ENCODE measurements around the gene UACA.
"Not testable (repeated sequence)": the region's sequence is repeated elsewhere in the genome, so short reads cannot be mapped to it uniquely, and the experiment has no call there.

The UACA gene

DNA sequence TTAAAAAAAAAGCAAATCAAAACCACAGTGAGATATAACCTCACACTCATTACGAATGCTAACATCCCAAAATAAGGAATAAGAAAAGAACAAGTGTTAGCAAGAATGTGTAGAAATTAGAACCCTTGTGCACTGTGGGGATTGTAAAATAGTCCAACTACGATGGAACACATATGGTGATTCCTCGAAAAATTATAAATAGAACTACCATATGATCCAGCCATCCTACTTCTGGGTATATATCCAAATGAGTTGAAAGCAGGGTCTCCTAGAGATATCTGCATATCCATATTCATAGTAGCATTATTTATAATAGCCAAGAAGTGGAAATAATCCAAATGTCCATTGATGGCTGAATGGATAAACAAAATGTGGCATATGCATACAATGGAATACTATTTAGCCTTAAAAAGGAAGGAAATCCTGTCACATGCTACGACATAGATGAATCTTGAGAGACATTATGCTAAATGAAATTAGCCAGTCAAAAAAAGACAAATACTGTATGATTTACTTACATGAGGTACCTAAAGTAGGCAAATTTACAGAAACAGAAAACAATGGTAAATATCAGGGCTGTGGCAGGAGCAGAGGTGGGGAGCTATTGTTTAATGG is 55.6 kb downstream of the UACA start:
- no peak for DNase-seq (ENCODE audit: low spot score)

DNA sequence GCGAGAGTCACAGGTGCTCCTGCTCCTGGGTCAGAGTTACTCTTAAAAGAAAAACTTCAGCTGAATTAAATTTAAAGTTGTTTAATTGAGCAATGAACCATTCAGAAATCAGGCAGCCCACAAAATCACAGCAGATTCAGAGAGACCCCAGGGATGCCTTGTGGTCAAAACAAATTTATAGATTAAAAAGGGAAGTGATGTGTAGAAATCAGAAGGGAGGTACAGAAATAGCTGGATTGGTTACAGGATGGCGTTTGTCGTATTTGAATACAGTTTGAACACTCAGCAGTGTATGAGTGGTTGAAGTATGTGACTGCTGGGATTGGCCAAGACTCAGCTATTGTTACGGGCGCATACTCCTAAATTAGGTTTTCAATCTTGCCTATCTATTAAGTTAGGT is 58.6 kb downstream of the UACA start:
- no peak for DNase-seq (ENCODE audit: low spot score)

DNA sequence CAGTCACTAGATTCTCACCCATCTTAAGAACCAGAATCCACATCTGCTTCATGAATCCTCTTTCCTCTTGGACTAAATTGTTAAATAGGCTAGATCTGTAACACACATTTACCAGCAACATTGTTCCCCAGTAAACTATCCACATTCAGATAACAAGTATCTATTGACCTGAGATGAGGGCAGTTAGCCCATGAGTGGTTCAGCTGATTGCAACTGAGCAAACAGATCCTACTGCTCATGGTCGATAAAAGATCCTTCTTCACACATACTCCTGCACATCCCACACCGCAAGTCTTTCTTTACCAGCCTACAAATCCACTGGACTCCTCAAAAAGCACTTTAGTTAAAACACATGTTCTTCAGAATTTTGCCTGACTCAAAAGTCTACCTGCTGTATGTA is 59.2 kb downstream of the UACA start:
- DNase-seq (ENCODE audit: low spot score) = no peak

DNA sequence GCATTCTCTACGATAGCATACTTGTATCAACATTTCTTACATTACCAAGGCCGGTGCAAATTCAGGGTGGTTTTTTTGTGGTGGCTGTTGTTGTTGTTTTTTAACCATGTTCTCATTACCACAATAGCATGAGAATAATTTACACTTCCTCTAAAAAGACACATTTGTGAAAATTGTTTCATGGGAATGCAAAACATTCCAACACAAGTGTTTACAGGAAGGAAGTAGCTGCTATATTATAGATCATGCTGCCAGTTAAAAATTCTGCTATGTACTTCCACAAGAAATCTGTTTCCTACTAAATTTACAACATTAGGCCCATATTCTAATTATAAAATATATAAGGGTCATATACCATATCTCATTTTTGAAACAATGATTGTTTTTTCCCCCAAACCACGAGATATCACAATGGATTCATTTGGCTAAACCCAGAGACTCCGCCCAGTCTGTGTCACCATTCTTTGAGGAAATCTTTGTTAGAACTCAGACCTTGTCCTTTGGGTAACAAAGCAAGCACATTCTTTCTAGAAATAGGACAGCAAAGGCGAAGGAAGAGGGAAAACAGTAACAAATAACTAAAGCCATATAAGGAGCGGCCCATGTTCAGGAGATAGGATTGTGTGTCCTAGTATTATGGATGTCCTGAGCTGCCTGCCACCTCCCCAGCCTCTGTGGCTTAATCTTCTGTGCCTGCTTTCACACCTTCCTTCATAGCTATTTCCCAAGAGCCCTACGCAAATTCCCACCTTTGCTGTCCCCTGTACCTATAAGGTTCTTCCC is 60.1 kb downstream of the UACA start:
- DNase-seq (ENCODE audit: low spot score) = peak; percentile 7

DNA sequence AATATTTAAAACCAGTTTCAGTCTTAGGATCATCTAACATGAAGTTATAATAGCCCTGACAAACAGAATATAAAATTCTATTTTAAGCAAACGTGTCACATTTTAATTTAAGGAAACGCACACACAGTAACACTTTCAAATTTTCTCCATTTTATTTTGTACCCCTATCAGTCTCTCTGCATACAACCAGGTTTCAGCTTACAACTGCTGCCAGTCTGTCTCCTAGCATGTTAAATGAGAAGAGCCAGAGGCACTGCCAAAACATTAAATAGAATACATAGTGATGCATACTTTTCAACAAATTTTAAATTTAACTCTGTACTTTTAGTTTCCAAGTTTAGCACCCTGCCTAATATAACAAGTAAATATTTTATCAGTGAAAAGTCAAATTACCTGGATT is 60.8 kb downstream of the UACA start:
- DNase-seq (ENCODE audit: low spot score) = no peak

DNA sequence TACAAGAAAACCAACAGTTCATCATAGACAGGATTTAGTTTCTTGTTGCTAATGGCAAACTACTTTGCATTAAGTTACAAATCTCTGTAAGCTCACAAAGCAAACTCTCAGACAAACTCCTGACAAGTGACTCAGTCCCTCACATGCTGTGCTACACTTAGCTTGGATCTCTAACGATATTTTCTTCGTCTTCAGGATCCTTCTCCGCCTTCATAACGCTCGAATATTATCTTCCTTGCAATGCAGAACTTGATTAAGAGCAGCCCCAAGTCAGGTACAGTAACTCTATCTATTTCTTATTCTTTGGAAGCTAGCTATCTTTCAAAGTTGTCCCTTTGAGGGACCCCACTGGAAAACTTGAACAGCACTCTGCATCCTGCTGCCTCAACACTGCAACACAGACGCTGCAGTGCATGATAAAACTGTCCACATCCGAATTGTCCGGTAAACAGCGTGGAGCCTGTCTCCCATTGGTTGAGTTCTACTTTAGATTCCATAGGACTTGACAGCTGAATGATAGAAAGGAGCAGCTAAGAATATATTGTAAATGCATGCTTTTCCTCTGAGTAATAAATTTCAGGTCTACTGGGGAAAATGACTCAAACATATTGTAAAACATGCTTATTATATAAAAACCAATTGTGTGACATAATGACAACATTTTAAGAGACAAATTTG is 61.3 kb downstream of the UACA start:
- DNase-seq (ENCODE audit: low spot score) = peak; percentile 44

DNA sequence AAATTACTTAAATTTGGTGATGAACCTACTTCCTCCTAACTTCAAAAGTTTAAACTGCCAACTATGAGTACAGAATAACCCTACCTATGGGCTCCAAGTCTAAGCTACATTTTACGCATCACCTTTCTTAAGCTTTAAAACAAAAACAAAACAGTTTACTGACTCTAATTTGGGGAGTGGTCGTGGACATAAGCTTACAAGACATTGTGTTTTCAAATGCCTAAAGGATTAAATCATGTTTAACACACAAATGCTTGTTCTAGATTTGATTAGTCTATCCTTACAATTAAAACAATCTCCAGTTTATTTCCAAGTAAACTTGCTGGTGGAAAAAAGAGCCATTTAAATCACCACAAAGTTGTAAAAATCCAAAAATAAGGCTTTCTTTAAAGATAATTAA is 62.2 kb downstream of the UACA start:
- DNase-seq (ENCODE audit: low spot score) = no peak

DNA sequence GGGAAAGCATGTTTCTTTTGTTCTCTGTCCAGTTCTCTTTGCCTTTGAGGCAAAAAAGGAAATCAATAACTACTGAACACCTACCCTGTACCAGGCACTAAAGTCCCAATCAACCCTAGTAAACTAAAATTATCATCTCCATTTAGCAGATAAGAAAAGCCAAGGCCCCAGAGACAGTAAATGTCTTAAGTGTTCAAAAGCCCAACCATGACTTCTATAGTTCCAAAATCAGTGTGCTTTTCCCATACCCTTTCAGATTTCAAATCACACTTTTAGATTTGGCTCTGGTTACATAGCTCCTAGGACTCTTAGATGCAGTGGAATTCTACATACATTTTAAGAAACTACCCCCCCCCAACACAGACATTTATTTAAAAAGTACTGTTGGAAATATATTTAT is 63.5 kb downstream of the UACA start:
- no peak for DNase-seq (ENCODE audit: low spot score)

DNA sequence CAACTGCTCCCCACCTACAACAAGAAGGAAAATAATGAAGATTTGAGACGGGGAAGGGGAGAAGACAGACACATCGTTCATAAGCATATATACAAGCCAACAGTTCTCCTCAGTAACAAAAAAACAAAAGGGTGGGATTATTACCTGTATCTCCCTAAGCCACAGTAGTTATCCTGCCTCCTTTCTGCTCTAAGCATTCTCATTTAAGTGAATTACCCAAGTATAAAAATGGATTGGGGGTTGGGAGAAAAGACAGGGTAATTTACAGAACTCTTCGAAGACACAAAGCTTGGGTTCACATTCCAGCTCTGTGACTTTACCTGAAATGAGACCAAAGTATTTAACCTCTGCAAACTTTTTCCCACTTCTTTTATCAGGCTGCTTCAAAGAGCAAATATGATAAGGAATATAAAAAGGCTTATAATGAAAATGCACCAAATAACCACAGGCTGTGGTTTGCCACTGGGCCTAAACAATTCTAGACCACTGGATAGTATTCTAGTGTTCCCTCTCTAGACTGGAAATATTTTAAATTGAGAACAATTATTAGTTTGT is 64.4 kb downstream of the UACA start:
- no peak for DNase-seq (ENCODE audit: low spot score)

DNA sequence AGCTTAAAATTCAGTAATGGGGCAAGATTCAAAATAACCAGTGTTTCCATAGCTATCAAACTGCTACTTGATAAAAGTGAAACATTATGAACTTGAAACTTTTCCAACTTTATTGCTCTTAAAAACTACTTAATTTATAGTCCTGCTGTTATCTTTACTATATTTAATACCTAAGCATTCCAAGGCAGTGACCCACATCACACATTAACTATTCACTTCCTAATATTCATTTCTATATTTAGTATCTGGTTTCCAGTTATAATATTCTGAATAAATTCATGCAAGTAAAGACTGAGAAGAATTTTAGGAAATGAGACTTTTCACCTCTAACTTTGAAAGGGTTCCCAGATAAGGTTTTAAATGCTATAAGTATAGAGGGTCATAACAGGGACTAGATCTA is 64.9 kb downstream of the UACA start:
- DNase-seq (ENCODE audit: low spot score) = no peak

DNA sequence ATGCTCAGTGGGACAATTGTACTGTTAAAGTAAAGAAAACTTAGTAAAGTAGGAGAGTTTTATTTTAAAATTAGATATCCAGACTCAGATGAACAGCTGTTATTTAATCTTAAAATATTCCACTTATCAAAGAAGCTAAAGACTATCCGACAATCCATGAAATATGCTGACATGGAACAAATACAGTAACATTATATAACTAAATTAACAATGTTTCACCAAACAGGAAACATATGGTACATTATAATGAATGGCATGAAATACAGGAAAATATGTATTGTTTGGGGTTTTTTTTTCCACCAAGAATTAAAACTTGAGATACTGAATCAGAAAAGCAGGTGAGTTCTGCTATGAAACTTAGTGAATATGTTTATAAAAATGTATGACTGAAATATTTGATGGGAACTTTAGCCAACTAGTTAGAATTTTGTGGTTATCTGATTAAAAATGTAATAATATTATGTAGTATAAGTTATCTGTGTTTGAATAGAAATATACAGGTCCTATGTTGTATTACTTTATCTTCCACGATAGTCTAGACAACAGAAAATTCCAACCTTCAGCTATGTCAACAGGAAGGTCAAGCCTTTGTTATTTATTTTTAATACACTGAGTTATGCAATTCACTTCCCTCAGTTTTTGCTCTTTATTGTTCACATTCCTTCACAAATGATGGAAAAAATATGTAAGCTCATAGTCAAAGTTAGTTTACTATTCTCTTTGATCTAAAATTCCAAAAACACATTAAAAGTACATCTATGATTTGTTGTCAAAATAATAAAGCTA is 72.7 kb downstream of the UACA start:
- no peak for DNase-seq (ENCODE audit: low spot score)

DNA sequence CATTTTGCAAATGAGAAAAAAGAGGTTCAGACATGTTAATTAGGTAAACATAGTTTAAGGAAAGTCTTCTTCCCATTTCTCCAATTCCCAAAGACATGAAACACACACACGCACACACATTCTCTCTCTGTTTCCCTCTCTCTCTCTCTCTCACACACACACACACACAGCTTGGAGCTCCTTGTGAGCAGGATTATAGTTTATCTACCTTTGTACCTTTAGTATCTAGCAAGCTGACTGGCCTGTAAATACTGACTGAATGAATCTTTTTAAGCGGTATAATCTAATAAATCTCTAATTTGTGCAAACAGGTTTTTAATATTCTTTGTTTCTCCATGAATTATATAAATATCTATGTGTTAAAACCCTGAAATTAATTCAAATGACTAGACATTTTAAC is 73.3 kb downstream of the UACA start:
- DNase-seq (ENCODE audit: low spot score) = no peak

DNA sequence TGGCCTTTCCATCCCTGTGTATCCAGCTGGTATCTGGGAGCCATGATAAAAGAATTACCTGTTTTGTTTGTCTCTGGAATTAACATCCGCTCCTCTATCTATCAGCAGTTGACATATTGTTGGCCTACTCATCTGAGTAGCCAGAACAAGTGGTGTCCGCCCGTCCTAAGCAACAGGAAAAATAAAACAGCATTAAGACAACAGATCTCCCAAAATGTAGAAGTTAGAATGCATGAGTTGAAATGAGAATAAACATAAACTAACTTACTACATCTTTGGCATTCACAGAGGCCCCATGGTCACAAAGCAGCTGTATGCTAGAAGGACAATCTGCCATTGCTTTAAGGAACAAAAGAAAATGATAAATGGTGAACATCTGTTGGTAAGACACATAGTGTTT is 75.9 kb downstream of the UACA start:
- no peak for DNase-seq (ENCODE audit: low spot score)

DNA sequence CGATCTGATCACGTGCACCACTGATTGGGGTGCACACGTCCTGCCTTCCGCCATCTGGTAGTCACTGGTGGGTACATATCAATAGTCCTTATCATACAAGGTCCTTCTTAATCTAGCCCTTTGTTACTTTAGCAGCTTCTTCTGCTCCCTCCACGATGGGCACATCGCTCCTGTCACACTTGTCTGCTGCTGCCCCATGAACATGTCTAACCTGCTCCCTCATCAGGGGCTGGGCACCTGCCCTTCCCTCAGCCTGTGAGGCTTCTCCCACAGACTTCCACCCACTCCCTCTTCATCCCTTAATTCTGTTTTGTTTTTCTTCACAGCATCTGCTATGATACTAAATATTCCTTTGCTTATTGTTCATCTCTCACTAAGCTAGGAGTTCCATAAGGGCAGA is 82.5 kb downstream of the UACA start:
- no peak for DNase-seq (ENCODE audit: low spot score)

DNA sequence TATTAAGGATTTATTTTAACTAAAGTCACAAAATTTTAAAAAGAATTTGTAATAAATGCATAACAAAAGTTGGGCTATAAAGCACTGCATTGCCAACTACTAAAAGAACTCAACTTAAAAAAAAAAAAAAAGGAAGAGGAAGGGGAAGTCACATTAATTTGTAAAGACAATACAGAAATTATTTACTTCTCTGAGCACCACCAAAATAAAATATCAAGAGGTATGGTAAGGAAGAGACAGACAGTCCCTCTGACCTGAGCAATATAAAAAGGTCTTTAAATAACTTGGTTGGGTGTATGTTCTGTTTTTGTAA is 83.5 kb downstream of the UACA start:
- DNase-seq (ENCODE audit: low spot score) = no peak

DNA sequence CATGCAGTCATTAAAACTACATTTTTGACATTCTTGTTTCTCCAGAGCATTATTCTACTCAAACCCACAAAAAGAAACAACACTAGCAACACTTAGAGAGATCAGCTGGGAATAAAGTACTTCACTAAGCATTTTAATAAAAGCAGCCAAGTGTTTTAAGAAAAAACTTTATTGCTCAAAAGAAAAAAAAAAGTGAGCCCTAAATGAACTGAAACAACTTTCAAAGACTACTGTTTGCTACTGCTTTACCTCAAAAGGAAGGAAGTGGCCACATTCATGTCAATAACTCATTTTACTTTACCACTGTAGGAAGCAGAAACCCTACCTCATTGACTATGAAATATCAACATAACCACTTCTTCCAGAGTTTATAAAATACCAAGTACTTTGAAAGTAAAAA is 91.3 kb downstream of the UACA start:
- no peak for DNase-seq (ENCODE audit: low spot score)

DNA sequence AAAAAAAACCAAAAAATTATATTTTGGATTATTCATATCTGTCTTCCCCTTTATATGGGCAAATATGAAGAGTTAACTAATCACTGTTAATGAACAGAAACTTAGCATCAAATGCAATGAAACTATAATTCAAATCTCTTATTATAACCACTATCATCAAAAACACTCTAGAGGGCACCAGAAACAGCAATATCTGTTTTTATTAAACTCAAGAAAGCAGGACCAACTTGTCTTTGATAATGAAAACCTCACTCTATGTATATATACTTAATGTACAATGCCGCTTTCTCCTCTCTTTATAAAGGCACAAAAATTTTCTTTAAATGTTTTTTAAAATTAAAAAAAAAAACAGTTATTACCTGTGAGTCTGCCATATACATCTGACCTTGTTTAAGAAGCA is 92.7 kb downstream of the UACA start:
- no peak for DNase-seq (ENCODE audit: low spot score)

DNA sequence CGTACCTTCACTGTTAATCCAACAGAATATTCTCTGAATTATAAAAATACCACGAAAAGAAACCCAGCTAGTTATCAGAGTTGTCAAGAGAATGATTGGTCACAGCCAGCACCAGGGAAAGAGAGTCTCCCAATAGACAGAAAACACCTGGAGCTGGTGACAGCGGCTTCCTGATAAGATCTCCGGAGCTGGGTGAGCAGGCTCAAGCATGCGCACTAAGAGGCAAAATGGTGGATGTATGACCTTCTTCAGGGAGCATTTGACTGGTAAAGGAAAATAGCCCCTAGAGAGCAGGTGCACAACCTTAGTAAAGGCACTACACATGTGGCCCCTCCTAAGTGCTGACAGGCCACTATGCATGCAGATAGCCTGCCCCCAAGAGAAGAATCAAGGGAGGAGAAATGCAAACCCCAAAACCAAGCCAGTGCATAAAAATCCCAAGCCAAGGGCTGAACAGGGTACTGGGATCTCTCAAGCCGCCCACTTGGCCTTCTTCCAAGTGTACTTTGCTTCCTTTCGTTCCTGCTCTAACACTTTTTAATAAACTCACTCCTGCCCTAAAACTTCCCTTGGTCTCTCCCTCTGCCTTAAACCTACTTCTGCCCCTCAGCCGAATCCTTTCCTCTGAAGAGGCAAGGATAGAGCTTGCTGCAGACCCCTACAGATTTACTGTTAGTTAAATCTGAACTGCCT is 93.2 kb downstream of the UACA start:
- DNase-seq (ENCODE audit: low spot score) = no peak

DNA sequence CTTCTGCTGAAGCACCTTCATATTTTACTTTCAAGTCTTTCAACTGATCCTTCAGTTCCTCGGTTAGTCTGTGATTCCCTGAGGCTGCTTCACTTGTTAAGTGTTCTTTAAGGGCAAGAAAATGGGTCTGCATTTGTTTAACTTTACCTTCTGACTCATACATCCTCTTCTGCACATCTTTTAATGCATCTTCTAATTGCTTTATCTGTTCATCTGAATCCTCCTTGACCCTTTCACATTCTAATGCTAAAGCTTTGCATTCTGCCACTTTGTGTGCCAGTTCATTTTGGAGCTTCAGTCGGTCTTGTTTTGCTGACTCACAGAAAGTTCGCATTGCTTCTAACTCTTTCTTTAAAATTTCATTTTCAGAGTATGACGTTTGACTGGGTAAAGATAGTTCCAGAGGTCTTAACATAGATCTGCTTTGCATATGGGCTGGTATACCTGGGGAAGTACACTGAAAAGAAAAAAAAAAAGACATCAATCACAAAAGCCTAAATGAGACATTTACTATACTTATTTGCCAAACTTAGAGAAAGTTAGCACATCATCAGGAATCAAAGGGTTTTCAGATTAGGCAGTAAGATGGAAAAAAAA is 94.3 kb downstream of the UACA start:
- DNase-seq (ENCODE audit: low spot score) = no peak

DNA sequence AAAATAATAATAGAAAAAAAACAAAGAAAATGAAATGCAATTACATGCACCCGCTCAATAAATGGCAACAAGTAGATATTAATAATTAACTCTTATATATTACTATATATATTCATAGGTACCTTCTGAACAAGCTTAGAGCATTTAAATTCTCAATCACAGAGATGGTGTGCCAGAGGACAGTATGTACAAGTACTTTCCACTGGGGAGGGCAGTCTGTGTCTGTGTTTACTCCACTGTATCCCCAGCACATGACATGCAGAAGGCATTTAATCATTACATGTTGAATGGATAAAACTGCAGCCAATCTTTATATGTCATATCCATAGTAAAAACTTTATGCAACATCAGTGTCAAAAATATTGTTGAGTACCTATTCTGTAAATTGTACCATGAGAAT is 97.8 kb downstream of the UACA start:
- no peak for DNase-seq (ENCODE audit: low spot score)

DNA sequence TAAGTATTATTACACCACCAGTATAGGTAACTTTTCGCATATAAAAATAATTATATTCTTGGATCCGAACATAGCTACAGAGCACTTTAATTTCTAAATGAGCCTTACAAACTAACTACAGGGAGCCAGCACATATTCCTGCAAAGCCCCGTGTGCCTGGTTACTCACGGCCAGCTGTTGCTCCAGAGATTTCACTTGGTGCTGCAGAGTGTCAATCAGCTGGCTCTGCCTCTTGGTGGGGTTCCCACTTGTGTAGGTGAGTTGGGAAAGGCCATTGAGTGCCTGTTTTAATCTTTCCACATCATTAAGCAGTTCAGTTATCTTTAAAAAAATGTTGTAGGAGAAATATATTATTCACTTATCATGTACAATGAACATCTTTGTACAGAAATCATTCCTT is 98.9 kb downstream of the UACA start:
- DNase-seq (ENCODE audit: low spot score) = no peak

DNA sequence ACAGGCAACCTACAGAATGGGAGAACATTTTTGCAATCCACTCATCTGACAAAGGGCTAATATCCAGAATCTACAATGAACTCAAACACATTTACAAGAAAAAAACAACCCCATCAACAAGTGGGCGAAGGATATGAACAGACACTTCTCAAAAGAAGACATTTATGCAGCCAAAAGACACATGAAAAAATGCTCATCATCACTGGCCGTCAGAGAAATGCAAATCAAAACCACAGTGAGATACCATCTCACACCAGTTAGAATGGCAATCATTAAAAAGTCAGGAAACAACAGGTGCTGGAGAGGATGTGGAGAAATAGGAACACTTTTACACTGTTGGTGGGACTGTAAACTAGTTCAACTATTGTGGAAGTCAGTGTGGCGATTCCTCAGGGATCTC is 100.3 kb downstream of the UACA start:
- not testable (repeated sequence) for DNase-seq (ENCODE audit: low spot score)

Data from AG08396 (cell line).